ENCODE data around the gene MGAT4B.

The MGAT4B gene

DNA sequence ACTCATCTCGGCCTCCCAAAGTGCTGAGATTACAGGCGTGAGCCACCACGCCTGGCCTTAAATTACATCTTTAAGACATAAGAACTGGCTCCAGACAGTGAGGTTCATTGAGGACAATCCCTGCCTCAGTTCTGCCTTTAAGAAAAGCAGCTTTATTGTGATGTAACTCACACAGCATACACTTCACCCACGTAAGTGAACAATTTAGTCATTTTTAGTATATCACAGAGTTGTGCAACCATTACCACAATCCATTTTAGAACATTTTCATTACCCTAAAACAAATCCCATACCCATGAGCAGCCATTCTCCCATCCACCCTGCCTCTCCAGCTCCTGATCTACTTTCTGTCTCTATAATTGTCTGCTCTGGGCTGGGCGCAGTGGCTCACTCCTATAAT is 36.9 kb downstream of the MGAT4B start:
- DNase-seq (ENCODE audit: low spot score) = no peak

DNA sequence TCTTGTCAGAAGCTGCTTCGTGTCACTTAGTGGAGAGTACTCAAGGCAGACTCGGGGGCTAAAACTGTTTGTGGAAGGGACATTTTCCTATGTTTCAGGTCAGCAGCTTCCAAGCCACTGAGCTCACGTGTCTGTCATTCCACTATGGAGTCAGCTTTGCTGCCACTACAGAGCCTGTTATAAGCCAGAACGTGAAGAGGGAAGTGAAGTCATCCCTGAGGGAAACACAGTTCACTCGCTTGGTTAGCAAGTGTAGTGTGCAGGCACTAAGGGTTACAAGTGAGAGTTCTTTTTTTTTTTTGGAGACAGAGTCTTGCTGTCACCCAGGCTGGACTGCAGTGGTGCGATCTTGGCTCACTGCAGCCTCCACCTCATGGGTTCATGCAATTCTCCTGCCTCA is 37.4 kb downstream of the MGAT4B start:
- no peak for DNase-seq (ENCODE audit: low spot score)

DNA sequence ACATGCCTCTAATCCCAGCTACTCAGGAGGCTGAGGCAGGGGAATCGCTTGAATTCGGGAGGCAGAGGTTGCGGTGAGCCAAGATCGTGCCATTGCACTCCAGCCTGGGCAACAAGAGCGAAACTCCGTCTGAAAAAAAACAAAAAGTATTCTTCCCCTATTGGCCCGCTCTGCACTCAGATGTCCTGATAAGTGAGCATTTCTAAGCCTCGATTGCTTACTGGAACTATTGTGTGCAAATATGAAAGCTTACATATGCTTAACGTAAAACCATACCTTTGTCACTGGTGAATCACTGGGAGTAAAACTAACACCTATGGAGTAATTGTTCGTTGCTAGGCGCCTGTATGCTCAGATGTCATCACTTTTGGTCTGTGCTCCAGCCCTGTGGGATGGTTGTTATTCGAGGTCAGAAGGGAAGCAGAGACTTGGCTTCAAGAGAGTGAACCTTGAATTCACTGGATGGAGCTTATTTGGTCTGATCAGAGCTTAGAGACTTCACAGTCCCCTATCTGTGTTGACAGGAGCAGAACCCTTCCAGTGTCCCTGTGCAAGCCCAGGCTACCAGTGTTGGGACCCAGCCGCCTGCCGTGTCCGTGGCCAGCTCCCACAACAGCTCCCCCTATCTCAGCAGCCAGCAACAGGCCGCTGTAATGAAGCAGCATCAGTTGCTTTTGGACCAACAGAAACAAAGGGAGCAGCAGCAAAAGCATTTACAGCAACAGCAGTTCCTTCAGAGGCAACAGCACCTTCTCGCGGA is 38.2 kb downstream of the MGAT4B start:
- DNase-seq (ENCODE audit: low spot score) = no peak

DNA sequence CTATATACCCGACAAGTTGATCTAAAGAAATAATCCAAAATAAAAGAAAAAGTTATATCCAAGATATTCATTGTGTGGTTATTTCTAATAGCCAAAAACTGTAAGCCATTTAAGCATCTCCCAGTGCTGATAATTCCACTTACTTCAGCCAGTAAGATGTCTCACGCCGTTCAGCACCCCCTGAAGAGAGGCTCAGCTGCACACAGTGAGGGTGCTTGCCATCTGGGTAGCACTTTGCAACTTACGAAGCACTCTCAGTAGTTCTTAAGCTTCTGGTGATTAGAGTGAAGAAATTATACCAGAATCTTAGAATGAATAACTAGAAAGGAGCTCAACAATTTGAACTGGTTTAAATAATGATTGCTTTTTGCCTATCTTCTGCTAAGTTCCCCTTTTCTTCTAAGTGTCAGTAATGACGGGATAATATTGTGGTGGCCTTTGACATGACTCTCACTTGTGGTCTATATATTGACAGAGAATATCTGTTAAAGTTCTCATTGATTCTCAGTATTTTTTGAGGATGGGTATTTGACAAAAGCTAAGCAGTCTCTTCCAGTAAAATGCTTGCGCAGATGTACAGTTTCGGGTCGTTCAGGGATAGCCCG is 39.1 kb downstream of the MGAT4B start:
- DNase-seq (ENCODE audit: low spot score) = no peak

DNA sequence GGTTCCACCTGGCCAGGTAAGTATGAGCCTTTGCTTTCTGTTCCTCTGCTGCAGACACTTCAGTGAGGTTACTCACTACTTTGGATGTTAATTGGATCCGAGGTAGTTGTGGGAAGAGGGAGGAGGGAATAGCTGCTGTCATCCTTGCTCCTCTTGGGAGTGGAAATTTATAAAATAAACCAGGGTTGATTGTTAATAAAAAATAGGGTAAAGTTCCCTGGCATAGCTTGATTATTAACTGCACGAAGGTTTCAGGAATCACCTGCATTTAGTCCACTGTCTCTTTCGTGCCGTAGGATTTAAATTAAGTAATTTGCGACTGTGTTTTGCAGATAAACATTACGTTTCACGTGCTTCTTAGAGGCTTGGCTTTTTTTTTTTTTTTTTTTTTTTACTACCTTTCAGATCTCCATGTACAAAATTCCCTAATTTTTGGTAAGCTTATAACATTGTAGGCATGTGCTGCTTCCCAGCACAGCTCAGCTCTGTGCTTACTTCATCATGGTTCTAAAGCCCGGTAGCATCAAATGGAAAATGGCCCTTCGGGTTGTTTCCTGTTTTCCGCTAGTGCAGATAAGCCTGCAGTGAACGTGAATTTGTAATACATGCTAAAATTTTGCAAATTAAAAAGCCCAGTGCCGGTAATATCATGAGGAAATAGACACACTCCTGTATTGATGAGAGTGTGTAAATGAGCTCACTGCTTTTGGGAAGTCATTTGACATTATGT is 39.8 kb downstream of the MGAT4B start:
- DNase-seq (ENCODE audit: low spot score) = no peak

DNA sequence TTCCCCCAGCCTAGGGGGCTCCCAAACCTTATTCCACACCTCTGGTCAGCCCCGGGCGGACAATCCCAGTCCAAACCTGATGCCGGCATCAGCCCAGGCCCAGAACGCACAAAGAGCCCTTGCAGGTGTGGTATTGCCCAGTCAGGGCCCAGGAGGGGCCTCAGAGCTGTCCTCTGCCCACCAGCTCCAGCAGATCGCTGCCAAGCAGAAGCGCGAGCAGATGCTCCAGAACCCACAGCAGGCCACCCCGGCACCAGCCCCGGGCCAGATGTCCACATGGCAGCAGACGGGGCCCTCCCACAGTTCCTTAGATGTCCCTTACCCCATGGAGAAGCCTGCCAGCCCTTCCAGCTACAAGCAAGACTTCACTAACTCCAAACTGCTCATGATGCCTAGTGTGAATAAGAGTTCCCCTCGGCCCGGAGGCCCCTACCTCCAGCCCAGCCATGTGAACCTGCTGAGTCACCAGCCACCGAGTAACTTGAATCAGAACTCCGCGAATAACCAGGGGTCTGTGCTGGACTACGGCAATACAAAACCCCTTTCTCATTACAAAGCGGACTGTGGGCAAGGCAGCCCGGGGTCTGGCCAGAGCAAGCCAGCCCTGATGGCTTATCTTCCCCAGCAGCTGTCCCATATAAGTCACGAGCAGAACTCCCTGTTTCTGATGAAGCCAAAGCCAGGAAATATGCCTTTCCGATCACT is 40.5 kb downstream of the MGAT4B start:
- DNase-seq (ENCODE audit: low spot score) = no peak

DNA sequence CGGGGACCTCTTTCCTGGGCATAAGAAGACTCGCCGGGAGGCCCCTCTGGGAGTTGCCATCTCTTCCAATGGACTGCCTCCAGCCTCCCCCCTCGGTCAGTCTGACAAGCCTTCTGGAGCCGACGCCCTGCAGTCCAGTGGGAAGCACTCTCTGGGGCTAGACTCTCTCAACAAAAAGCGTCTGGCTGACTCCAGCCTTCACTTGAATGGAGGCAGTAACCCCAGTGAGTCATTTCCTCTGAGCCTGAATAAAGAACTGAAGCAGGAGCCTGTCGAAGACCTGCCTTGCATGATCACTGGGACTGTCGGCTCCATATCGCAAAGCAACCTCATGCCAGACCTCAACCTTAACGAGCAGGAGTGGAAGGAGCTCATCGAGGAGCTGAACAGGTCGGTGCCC is 41.3 kb downstream of the MGAT4B start:
- DNase-seq (ENCODE audit: low spot score) = no peak

DNA sequence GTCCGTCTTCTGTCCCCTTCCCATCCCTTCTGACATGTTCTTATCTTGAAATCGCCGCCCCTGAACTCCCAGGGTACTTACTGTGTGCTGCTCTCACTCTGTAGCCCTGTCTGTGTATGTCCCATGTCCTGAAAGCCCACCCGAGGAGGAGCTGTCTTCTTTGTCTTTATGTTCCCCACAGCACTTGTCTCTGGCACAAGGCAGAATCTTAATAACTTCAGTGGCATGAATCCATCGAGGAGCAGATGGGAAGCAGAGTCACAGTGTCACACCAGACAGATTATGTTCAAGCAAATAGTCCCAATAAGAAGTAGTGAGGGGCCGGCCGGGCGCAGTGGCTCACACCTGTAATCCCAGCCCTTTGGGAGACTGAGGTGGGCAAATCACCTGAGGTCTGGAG is 42.6 kb downstream of the MGAT4B start:
- DNase-seq (ENCODE audit: low spot score) = no peak

DNA sequence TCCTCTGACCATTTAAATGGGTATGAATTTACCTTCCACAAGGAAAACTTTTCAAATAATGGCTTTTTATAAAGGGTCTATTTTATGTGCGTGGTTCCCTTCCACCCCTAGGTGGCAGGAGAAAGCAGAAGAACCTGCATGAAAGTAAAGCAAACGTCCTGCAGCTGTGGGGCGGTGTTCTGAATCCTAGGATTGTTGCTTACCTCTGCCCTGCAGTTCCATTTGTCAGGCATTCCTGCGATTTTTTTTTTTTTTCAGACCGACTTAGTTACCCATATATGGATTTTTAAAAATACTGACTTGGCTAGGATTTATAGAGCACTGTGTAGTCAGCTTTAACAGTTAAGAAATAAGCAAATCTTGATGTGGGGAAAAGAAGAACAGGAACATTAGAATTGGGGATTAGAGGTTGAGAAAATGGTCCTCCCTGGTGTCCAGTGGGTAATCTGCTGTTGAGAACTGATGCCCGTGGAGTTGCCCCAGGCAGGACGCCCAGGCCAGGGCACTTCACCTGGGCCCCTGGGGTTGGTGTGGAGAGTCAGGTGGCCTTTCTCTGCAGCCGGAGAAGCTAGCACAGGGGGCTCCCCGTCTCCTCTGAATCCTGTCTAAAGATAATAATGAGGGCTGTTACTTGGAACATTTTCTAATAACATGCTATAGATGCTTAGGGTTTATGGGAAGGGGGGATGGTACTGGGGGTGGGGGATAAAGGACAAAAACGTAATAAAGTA is 43.3 kb downstream of the MGAT4B start:
- DNase-seq (ENCODE audit: low spot score) = peak; percentile 66

DNA sequence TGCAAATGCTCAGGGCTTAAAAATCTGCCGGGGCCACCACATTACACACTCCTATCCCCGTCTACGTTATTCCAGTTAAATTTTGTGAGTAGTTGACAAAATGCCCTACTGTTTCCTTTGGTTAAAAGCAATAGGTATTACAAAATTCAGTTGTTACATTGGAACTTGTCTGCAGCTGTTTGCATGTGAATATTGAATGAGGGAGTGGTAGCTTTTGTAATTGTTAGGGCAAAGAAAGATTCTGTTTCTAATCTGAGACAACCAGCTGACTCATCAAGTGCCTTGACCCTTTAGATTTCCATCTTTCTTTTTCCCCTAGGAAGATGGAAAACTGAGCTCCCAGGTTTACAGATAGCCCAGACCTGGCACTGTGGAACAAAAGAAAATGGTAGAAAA is 43.9 kb downstream of the MGAT4B start:
- no peak for DNase-seq (ENCODE audit: low spot score)

DNA sequence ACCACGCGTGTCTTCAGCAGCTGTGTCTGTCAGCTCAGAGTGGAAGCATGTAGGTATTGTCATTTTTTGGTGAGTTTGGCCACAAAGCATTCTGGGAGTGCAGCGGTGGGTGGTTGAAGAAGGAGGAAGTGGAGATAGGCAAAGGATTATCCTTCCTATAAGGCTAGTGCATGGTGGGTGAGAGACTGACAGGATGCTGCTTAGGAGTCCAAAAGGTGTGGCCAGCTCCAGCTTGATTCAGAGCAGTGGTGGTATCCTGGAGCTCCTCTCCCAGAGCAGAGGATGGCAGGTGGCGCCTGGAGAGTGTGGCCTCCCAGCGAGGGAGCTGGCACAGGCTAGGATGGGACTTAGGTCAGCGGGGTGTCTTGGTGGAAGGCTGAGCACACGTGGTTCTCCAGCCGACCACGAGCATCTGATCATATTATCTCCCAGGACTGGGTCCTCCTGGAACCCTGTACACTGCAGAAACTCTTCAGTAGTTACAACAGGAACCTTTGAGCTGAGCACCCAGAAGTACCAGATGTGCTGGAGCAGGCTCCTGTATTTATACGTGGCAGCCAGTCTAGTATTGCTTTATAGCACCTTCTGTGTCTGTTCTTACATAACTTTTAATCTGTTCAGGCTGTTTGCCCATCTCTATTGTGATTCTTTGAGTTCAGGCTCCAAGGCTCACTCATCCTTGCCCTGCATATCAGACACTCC is 44.4 kb downstream of the MGAT4B start:
- peak; percentile 21 for DNase-seq (ENCODE audit: low spot score)

DNA sequence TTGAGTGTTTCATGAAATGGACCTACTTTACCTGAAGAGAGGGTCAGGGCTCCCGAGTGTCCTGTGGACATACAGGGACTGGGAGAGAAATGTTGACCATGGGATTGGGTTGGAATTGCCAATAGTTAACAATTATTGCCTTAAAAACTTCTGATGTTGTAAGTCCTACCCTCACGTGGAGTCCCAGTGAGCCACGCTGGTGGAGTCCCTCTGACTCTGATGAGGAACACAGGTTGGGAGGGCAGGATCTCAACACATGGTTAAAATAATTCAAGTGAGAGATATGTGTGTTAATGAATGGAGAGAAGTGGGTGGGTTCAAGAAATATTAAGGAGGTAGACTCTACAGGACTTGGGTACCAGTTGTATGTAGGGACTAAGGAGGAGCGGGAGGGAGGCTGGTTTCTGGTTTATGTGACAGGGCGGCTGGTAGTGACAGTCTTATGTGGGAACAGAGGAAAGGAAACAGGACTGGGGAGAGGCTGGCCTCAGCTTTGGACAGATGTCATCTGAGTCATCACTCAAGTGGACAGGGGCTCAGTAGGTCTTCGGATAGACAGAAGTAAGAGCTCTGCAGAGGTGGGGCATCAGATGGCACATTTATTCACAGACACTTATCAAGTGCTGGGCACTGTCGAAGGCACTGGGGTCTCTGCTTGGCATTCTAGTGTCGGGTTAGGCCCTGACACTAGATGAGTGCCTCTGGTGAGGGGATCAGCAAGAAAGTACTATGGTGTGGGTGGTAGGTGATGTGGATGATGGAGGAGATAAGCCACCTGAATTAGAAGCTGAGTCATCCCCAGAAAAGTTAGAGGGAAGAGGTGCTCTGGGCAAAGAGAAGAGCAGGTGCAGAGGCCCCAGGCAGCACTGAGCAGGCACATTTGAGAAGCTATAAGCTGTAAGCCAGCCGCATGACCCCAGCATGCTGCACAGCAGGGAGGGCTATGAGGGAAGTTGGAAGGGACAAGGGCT is 46.8 kb downstream of the MGAT4B start:
- peak; percentile 12 for DNase-seq (ENCODE audit: low spot score)

DNA sequence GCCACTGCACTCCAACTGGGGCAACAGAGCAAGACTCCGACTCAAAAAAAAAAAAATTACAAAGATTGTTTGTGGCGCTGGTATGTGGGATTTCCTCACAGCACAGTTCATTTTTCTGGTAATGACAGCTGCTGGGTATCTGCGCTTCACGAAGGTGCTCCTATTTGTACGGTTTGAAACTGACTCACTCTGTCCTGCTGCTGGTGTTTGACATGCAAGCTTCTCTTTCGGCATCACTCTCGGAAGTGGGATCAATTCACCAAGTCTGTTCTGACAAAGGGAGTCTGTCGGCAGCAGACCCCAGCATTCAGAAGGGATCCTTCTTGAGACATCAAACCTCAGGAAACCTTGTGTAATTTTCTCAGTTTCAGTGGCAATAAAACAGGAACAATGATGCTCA is 47.7 kb downstream of the MGAT4B start:
- DNase-seq (ENCODE audit: low spot score) = no peak

DNA sequence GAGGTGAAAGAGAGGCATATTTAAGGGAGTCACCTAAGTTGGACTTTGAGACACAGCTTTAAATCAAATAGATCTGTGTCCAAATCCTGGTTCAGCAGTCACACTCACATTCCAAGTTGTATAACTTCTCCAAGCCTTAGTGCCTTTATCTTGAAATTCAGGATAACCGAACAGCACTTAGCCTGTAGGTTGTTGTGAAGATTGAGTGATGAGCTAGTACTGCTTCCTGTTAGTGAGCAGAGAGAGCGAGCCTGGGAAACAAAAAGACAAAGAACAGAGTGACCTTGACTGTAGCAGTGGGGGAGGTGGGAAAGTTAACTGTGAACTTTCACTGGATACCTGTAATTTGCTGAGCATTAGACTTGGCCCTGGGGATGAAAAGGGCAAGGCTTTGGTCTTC is 51.6 kb downstream of the MGAT4B start:
- no peak for DNase-seq (ENCODE audit: low spot score)

DNA sequence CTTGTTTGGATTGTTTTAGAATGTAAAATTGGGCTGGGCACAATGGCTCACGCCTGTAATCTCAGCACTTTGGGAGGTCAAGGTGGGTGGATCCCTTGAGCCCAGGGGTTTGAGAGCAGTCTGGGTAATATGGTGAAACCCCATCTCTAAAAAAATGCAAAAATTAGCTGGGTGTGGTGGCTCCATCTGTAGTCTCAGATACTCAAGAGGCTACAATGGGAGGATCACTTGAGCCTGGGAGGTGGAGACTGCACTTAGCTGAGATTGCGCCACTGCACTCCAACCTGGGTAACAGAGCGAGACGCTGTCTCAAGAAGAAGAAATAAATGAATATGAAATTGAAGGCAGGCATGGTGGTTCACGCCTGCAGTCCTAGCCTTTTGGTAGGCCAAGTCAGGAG is 52.7 kb downstream of the MGAT4B start:
- no peak for DNase-seq (ENCODE audit: low spot score)

DNA sequence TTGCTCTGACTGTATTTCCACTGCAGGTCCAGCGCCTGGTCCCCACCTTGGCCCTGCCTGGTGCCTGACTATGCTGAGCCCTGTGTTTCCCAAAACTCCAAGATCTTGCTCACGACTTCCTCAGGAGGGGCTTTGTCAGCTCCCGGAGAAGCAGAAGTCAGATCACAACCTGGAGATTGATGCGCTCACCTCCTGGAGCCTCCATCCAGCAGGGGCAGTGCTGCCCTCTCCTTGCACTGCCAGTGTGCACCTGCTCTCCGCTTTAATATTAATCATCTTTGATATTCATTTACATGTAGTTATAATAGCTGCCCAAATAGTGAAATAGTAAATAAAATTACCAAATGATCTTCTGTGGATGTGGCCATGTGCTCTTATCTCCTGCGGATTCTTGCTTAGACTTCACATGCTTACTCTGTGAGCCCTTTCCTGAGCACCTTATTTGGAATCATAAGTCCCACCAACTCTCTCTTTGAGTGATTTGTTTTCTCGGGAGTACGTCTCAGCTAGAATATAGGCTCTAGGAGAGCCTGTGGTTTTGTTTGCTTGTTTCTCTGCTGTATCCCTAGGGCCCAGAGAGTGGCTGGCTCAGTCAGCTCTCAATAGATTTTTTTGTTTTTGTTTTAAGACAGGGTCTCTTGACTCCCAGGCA is 56.7 kb downstream of the MGAT4B start:
- DNase-seq (ENCODE audit: low spot score) = no peak

DNA sequence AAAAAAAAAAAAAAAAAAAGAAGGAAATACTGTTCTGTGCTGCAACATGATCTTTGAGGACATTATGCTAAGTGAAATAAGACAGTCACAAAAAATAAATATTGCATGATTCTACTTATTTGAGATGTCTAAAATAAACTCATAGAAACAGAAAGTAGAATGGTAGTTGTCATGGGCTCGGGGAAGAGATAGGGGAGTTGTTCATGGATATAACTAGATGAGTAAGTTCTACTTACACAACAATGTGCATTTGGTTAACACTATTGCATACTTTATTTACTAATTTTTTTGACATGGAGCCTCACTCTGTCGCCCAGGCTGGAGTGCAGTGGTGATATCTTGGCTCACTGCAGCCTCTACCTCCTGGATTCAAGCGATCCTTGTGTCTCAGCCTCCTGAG is 58.9 kb downstream of the MGAT4B start:
- no peak for DNase-seq (ENCODE audit: low spot score)
